GM19455 (cell line): ENCODE measurements around the gene MAPRE3.

Source experiments
- ATAC-seq: cut with Tn5 transposase; IDR thresholded peaks from one replicate; pipeline ENCODE4 v1.9.1; 2021; ENCODE audit not compliant: unreplicated experiment

MAPRE3 gene

GRCh38 chr2:27038631-27039339 lies 68.3 kb downstream of the MAPRE3 start:
- ATAC-seq = no peak

GRCh38 chr2:27039426-27039825 lies 69.0 kb downstream of the MAPRE3 start:
- ATAC-seq = no peak

- ATAC-seq = no peak
These were observed 69.4 kb downstream of the MAPRE3 start for GRCh38 chr2:27039871-27040270.

GRCh38 chr2:27040282-27040681 lies 69.8 kb downstream of the MAPRE3 start:
- ATAC-seq = no peak

GRCh38 chr2:27041752-27042151 lies 71.3 kb downstream of the MAPRE3 start:
- no peak for ATAC-seq

GRCh38 chr2:27042159-27042661 lies 71.8 kb downstream of the MAPRE3 start:
- no peak for ATAC-seq

GRCh38 chr2:27042985-27043634 lies 72.7 kb downstream of the MAPRE3 start:
- ATAC-seq = no peak

GRCh38 chr2:27049422-27050280 lies 79.2 kb downstream of the MAPRE3 start:
- peak; percentile 32 for ATAC-seq

- peak; percentile 54 for ATAC-seq
These were observed 80.0 kb downstream of the MAPRE3 start for GRCh38 chr2:27050281-27050995.

GRCh38 chr2:27050996-27051901 lies 80.8 kb downstream of the MAPRE3 start, which contains the start of gene AGBL5:
Gene AGBL5, plus strand, starts transcription at chr2:27051668. Its CDS starts 1,291 bp downstream, at chr2:27052959.
- ATAC-seq = peak; percentile 66

GRCh38 chr2:27051902-27052645 lies 81.6 kb downstream of the MAPRE3 start:
- ATAC-seq = peak; percentile 2

- ATAC-seq = no peak
These were observed 82.9 kb downstream of the MAPRE3 start for GRCh38 chr2:27053321-27053720.

GRCh38 chr2:27053776-27054175 lies 83.3 kb downstream of the MAPRE3 start:
- ATAC-seq = no peak

GRCh38 chr2:27054721-27055120 lies 84.3 kb downstream of the MAPRE3 start:
- no peak for ATAC-seq

- ATAC-seq = no peak
These were observed 86.7 kb downstream of the MAPRE3 start for GRCh38 chr2:27057184-27057583.

GRCh38 chr2:27058210-27058609 lies 87.8 kb downstream of the MAPRE3 start:
- ATAC-seq = no peak

GRCh38 chr2:27059141-27059820 lies 88.8 kb downstream of the MAPRE3 start:
- ATAC-seq = no peak

GRCh38 chr2:27060323-27060722 lies 89.9 kb downstream of the MAPRE3 start:
- ATAC-seq = no peak
